SK-N-SH (cell line): ENCODE results near the gene CLIC6. TPM values are rescaled to one million over a fixed set of nuclear protein-coding genes. Genes with fewer than 3 reads are reported as not detected.
A peak's percentile ranks its signal among the peaks of the same experiment; 100 is the strongest.

ENCODE experiments used
- CTCF ChIA-PET: fragments of 300-600, 350-600 bp; formaldehyde crosslinking; extraction: SDS; loops from one replicate; lab custom pipeline; 2021; lab: Yijun Ruan, JAX
- POLR2A ChIA-PET: fragments of 350-600 bp; sonication (Branson Sonifier 250); formaldehyde crosslinking; extraction: SDS; loops from one replicate; lab custom pipeline; 2020; ENCODE audit warnings: antibody characterized with exemption, inconsistent platforms; lab: Yijun Ruan, JAX
- DNase-seq: peaks from one replicate; pipeline ENCODE4 v3.0.0; 2012
- H2AFZ ChIP-seq: fragments of 200-600 bp; sonication (generic); 2 replicates; pipeline ENCODE4 v1.8.1; 2016; ENCODE audit warnings: antibody characterized with exemption, mild to moderate bottlenecking, low read depth
- H3F3A ChIP-seq: fragments of 200-600 bp; sonication (generic); replicated peaks from 2 replicates; pipeline ENCODE3; 2016; ENCODE audit warnings: antibody characterized with exemption, mild to moderate bottlenecking; ENCODE audit not compliant: insufficient read depth
- H3K27ac ChIP-seq, 2 experiments: fragments of 200-500 bp in 1 of 2; fragments of 200-600 bp in 1 of 2; sonication (Bioruptor generic) in 1 of 2; sonication (generic), shearing (Covaris generic) in 1 of 2; 2 replicates each; pipeline versions ENCODE4 v1.5.1 to v1.6.1; 2014 to 2016; ENCODE audit warnings: low read depth in 2 of 2, inconsistent platforms in 1 of 2, low read length in 1 of 2, mild to moderate bottlenecking in 1 of 2, mixed read lengths in 1 of 2
- H3K27me3 ChIP-seq: fragments of 200-600 bp; sonication (generic), shearing (Covaris generic); 2 replicates; pipeline ENCODE4 v1.6.1; 2016; ENCODE audit warnings: mixed run types; ENCODE audit not compliant: insufficient read depth
- H3K36me3 ChIP-seq, 2 experiments: fragments of 200-500 bp in 1 of 2; fragments of 200-600 bp in 1 of 2; sonication (Bioruptor generic) in 1 of 2; sonication (generic) in 1 of 2; replicated peaks in 1 of 2; 2 replicates each; pipeline versions ENCODE3 to v1.5.1; 2014 to 2016; ENCODE audit warnings: low read length in 1 of 2, mild to moderate bottlenecking in 1 of 2; ENCODE audit not compliant: insufficient read depth in 2 of 2, control insufficient read depth in 1 of 2
- H3K4me1 ChIP-seq, 2 experiments: fragments of 200-500 bp in 1 of 2; fragments of 200-600 bp in 1 of 2; sonication (Bioruptor generic) in 1 of 2; sonication (generic), shearing (Covaris generic) in 1 of 2; 2 replicates each; pipeline versions ENCODE4 v1.5.1 to v1.6.1; 2014 to 2016; ENCODE audit warnings: low read depth in 1 of 2, low read length in 1 of 2, mixed run types in 1 of 2; ENCODE audit not compliant: insufficient read depth in 2 of 2, control insufficient read depth in 1 of 2
- H3K4me2 ChIP-seq: fragments of 200-600 bp; sonication (generic), shearing (Covaris generic); 2 replicates; pipeline ENCODE4 v1.6.1; 2017; ENCODE audit warnings: mixed run types
- H3K4me3 ChIP-seq, 2 experiments: fragments of 200-500 bp in 1 of 2; fragments of 200-600 bp in 1 of 2; sonication (Bioruptor generic) in 1 of 2; sonication (generic), shearing (Covaris generic) in 1 of 2; 2 replicates each; pipeline versions ENCODE4 v1.5.1 to v1.8.1; 2014 to 2016; ENCODE audit warnings: low read depth in 2 of 2, inconsistent platforms in 1 of 2, low read length in 1 of 2, mild to moderate bottlenecking in 1 of 2, mixed read lengths in 1 of 2, moderate library complexity in 1 of 2
- H3K79me2 ChIP-seq: fragments of 200-600 bp; sonication (generic); 2 replicates; pipeline ENCODE4 v1.8.1; 2017; ENCODE audit warnings: mild to moderate bottlenecking; ENCODE audit not compliant: insufficient read depth
- H3K9ac ChIP-seq: fragments of 200-600 bp; sonication (generic); 2 replicates; pipeline ENCODE4 v1.6.1; 2017; ENCODE audit warnings: mixed run types
- H3K9me2 ChIP-seq: fragments of 200-600 bp; sonication (generic); 2 replicates; pipeline ENCODE4 v1.6.1; 2017; ENCODE audit warnings: mixed run types
- H3K9me3 ChIP-seq: fragments of 200-600 bp; sonication (generic); 2 replicates; pipeline ENCODE4 v1.6.1; 2017; ENCODE audit warnings: mixed run types, mild to moderate bottlenecking, moderate library complexity
- H4K20me1 ChIP-seq: fragments of 200-600 bp; sonication (generic); 2 replicates; pipeline ENCODE4 v1.6.1; 2017; ENCODE audit warnings: mild to moderate bottlenecking, mixed run types; ENCODE audit not compliant: insufficient read depth
- CHD2 ChIP-seq: fragments of 150-350 bp; IDR thresholded peaks from 2 replicates; pipeline ENCODE4 v1.6.1; 2018; ENCODE audit warnings: low read length; ENCODE audit not compliant: partially characterized antibody
- CTCF ChIP-seq: fragments of 200-600 bp; sonication (generic); IDR thresholded peaks from 2 replicates; pipeline ENCODE4 v1.6.1; 2017; ENCODE audit warnings: antibody characterized with exemption, mild to moderate bottlenecking, moderate library complexity
- ELF1 ChIP-seq: IDR thresholded peaks from 2 replicates; pipeline ENCODE4 v1.4.0; 2012
- EP300 ChIP-seq, 2 experiments: IDR thresholded peaks; 2 replicates each; pipeline versions ENCODE4 v1.4.0 to v1.6.1; 2012; ENCODE audit warnings: borderline replicate concordance in 1 of 2, low read depth in 1 of 2, low read length in 1 of 2
- EZH2phosphoT487 ChIP-seq: fragments of 200-600 bp; sonication (generic); IDR thresholded peaks from 2 replicates; pipeline ENCODE4 v1.6.1; 2017; ENCODE audit warnings: low read depth, mixed run types, mild to moderate bottlenecking, antibody characterized with exemption, moderate library complexity, borderline replicate concordance
- FOSL2 ChIP-seq: IDR thresholded peaks from 2 replicates; pipeline ENCODE4 v1.4.0; 2012; ENCODE audit warnings: low read depth, mild to moderate bottlenecking, moderate library complexity, borderline replicate concordance
- GABPA ChIP-seq: IDR thresholded peaks from 2 replicates; pipeline ENCODE4 v1.4.0; 2012; ENCODE audit warnings: low read depth, mild to moderate bottlenecking
- GATA2 ChIP-seq: sonication (generic); formaldehyde crosslinking; IDR thresholded peaks from 2 replicates; pipeline ENCODE4 v1.5.0; 2020; ENCODE audit warnings: mild to moderate bottlenecking, missing genetic modification reagents
- NFIC ChIP-seq: IDR thresholded peaks from 2 replicates; pipeline ENCODE4 v1.4.0; 2012; ENCODE audit warnings: borderline replicate concordance
- NRF1 ChIP-seq: IDR thresholded peaks from 2 replicates; pipeline ENCODE4 v1.6.1; 2012; ENCODE audit warnings: low read depth, mild to moderate bottlenecking, low read length
- POLR2AphosphoS5 ChIP-seq: IDR thresholded peaks from 2 replicates; pipeline ENCODE4 v1.6.1; 2012; ENCODE audit warnings: low read depth, low read length
- RAD21 ChIP-seq: IDR thresholded peaks from 2 replicates; pipeline ENCODE4 v1.6.1; 2012; ENCODE audit warnings: mild to moderate bottlenecking, low read length
- RFX5 ChIP-seq: IDR thresholded peaks from 2 replicates; pipeline ENCODE4 v1.6.1; 2012; ENCODE audit warnings: mild to moderate bottlenecking, improper control_type of control experiment, low read length
- SIN3A ChIP-seq: IDR thresholded peaks from 2 replicates; pipeline ENCODE4 v1.6.1; 2012; ENCODE audit warnings: low read depth, mild to moderate bottlenecking, low read length, moderate library complexity, borderline replicate concordance
- SMC3 ChIP-seq: IDR thresholded peaks from 2 replicates; pipeline ENCODE4 v1.6.1; 2012; ENCODE audit warnings: low read depth, low read length, improper control_type of control experiment
- TEAD4 ChIP-seq: IDR thresholded peaks from 2 replicates; pipeline ENCODE4 v1.4.0; 2012; ENCODE audit warnings: mild to moderate bottlenecking, borderline replicate concordance; ENCODE audit not compliant: insufficient read depth
- ZBTB33 ChIP-seq: IDR thresholded peaks from 2 replicates; pipeline ENCODE4 v1.4.0; 2012; ENCODE audit warnings: low read depth, borderline replicate concordance
- WGBS: methylation state at CpG from one replicate; pipeline ENCODE4 v1.1.6; 2017; ENCODE audit warnings: low lambda C conversion rate; 5-methylcytosine and 5-hydroxymethylcytosine counted together
- polyA plus RNA-seq, 3 experiments: library from polyadenylated mRNA; depleted of rRNA; stranded (reverse); fragments of >200 nt; gene quantifications; 2 replicates each; pipeline ENCODE4 v1.2.3, GENCODE V29; 2012
- TF ChIP-seq, protein P1 (sequence below): fragments of 150-350 bp; IDR thresholded peaks from 2 replicates; pipeline ENCODE4 v1.6.1; 2016; ENCODE audit warnings: mild to moderate bottlenecking, low read depth, low read length
- TF ChIP-seq, protein P2 (sequence below): IDR thresholded peaks from 2 replicates; pipeline ENCODE4 v1.4.0; 2012; ENCODE audit warnings: low read depth, borderline replicate concordance
- TF ChIP-seq, protein P3 (sequence below): IDR thresholded peaks from 2 replicates; pipeline ENCODE4 v1.4.0; 2012; ENCODE audit warnings: low read depth

Gene CLIC6
- polyA plus RNA-seq, 1 of the 3 experiments (the other 2 are of a cell fraction) = 0.08 TPM

DNA sequence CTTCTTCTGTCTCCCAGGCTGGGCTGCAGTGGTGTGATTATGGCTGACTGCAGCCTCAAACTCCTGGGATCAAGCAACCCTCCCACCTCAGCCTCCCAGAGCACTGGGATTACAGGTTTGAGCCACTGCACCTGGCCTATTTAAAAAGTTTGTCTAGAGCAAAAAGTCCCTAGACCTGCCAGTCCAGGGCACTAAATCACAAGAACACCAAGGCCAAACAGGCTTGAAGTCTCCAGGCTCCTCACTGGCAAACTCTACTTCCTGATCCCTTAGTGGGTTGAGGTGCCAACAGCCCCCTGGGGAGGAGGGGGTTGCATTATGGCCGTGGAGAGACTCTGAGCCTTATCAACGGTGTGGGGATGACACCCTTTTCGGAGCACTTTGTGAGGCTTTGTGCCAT lies 76.0 kb downstream of the CLIC6 start:
- Histone ChIP-seq H3K9ac (no peak overlapping the region), H3K9me3 (no peaks in the 10 kb centered on the region), H4K20me1 (no peaks in the 10 kb centered on the region), H3K9me2 (no peaks in the 10 kb centered on the region), H3K36me3 (no peaks in the 10 kb centered on the region)
- POLR2A ChIA-PET = no interaction called here
- TF ChIP-seq TEAD4 (no peak), NRF1 (no peak), GABPA (no peak), EZH2phosphoT487 (no peak), EP300 (IDR thresholded peaks at IDR 0.05; ENCODE audit: borderline replicate concordance in 1 of 2, low read depth in 1 of 2, low read length in 1 of 2) (no peak), SIN3A (no peak), POLR2AphosphoS5 (no peak), CHD2 (no peak)
- TF ChIP-seq, all 33 proteins: peak for 0
- Histone ChIP-seq H3K4me3 (no peak overlapping the region), H3K27ac (no peak overlapping the region), H3K4me2 (no peak overlapping the region), H3K4me1 (no peaks in the 10 kb centered on the region; a peak in 1 of 4 replicates), H2AFZ (no peak overlapping the region), H3F3A (no peaks in the 10 kb centered on the region), H3K79me2 (no peaks in the 10 kb centered on the region), H3K27me3 (peaks cover 5% of the 10 kb centered on the region; the same call in 1 of the 2 replicates)
- CTCF ChIA-PET = interaction anchor here (0.6 to 2.4 kb wide), 65 partner anchors 8 to 1326 kb away, joined by 3 to 49 read pairs (median 5); no protein-coding TSS in a partner anchor
- WGBS = 0% methylated on average over 3 of the region's 3 CpGs
- DNase-seq = no peak

GRCh38 chr21:34745557-34746255 lies 76.9 kb downstream of the CLIC6 start:
- DNase-seq = peak; percentile 76
- no peak overlapping the region for H3K9ac ChIP-seq
- TF ChIP-seq CTCF (peak; percentile 91), RAD21 (peak; percentile 97), FOSL2 (no peak), CHD2 (no peak), TEAD4 (no peak), GABPA (peak; percentile 58; the same call in 1 of the 2 replicates), SMC3 (peak; percentile 95), NFIC (no peak; the same call in 1 of the 2 replicates), SIN3A (no peak), RFX5 (no peak), ZBTB33 (no peak), GATA2 (no peak), ELF1 (peak; percentile 19; the same call in 1 of the 2 replicates)
- TF ChIP-seq, protein P1, sequence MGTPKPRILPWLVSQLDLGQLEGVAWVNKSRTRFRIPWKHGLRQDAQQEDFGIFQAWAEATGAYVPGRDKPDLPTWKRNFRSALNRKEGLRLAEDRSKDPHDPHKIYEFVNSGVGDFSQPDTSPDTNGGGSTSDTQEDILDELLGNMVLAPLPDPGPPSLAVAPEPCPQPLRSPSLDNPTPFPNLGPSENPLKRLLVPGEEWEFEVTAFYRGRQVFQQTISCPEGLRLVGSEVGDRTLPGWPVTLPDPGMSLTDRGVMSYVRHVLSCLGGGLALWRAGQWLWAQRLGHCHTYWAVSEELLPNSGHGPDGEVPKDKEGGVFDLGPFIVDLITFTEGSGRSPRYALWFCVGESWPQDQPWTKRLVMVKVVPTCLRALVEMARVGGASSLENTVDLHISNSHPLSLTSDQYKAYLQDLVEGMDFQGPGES = no peak
- TF ChIP-seq, protein P2, sequence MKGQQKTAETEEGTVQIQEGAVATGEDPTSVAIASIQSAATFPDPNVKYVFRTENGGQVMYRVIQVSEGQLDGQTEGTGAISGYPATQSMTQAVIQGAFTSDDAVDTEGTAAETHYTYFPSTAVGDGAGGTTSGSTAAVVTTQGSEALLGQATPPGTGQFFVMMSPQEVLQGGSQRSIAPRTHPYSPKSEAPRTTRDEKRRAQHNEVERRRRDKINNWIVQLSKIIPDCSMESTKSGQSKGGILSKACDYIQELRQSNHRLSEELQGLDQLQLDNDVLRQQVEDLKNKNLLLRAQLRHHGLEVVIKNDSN = no peak
- TF ChIP-seq, protein P3, sequence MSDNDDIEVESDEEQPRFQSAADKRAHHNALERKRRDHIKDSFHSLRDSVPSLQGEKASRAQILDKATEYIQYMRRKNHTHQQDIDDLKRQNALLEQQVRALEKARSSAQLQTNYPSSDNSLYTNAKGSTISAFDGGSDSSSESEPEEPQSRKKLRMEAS = no peak

More at GRCh38 chr21:34745557-34746255, 76.9 kb downstream of the CLIC6 start:
- WGBS = 38% methylated on average over 10 of the region's 21 CpGs
- H2AFZ ChIP-seq = peak overlapping the region; percentile 79
- no peaks in the 10 kb centered on the region for H3K79me2 ChIP-seq
- ChIA-PET POLR2A (no interaction called here), CTCF (interaction anchor here (0.5 to 2.4 kb wide), 79 partner anchors 8 to 1759 kb away, joined by 3 to 49 read pairs (median 4); no protein-coding TSS in a partner anchor)
- peaks cover 5% of the 10 kb centered on the region; the same call in 1 of the 2 replicates for H3K27me3 ChIP-seq
- H3K4me2 ChIP-seq = peak overlapping the region; percentile 50
- no peak overlapping the region; a peak in 1 of 4 replicates for H3K27ac ChIP-seq
- H3K36me3 ChIP-seq = no peaks in the 10 kb centered on the region
- no peaks in the 10 kb centered on the region for H3K9me2 ChIP-seq
- H3K9me3 ChIP-seq = no peaks in the 10 kb centered on the region
- H4K20me1 ChIP-seq = no peaks in the 10 kb centered on the region
- no peaks in the 10 kb centered on the region for H3F3A ChIP-seq
- no peaks in the 10 kb centered on the region; a peak in 1 of 4 replicates for H3K4me1 ChIP-seq
- peak overlapping the region in 1 of 2 experiments; percentile 14; a peak in 1 of 4 replicates for H3K4me3 ChIP-seq
